Fibroblast of skin of back (primary cell): Measurements from ENCODE around the gene RPP40.
A peak's percentile ranks its signal among the peaks of the same experiment; 100 is the strongest.
"Not testable (repeated sequence)": the region's sequence is repeated elsewhere in the genome, so short reads cannot be mapped to it uniquely, and the experiment has no call there.

ENCODE experiments used
- DNase-seq: peaks from one replicate; pipeline ENCODE4 v3.0.0-alpha.2; 2013

RPP40 gene

DNA sequence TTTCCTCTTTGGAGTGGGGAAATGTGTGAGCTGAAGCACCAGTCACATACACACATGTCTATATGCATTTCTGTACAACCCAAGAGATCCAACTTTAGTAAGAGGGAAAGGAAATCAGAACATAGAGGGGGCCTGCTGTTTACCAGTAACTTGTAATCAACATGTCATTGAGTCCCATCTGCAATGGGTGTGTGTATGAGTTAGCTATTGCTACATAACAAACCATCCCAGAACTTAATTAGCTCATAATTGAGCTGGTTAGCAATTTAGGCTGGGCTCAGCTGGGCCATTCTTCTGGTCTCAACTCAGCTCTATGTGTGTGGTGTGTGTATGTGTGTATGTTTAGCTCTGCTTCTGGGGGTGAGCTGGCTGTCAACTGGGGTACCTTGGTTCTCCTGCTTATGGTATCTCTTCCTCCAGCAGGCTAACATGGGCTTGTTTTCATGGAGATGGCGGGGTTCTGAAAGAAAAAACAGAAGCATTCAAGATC is 10.3 kb upstream of the RPP40 start:
- no peak for DNase-seq

DNA sequence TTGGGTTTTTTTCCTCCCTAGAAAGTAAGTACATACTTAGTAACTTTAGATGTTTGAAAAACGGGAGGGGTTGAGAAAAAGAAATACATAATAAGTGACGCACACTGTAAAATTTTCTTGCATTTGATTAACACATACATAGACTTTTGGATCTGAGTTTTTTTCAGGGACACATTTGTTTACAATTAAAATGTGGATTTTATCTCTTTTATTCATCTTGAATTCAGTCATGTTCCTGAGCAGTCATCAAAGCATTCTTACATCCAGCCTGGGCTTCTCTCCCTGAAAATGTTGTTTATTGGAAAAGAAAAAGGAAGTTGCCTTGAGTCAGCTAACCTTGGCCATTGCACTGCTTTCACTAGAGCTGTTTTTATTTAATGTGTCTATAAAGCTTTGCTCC is 8.7 kb upstream of the RPP40 start:
- peak; percentile 31 for DNase-seq

DNA sequence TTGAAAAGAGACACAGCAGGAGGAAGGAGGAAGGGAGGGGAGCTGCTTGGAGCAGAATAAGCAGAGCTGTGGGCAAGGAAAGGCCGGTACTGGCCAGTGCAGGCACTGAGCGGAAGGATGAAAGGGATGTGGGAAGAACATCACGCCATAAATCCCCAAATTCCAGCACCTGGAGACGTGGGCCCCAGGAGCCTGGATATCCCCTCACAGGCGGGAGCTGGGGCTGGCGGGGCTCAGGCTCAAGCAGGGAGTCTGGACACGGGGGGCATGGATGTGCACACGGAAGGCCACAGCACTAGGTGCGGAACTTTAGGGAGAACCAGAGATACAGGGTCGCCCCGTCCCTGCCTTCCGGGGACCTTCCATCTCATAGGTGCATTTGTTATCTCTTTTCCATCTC is 7.5 kb upstream of the RPP40 start:
- no peak for DNase-seq

DNA sequence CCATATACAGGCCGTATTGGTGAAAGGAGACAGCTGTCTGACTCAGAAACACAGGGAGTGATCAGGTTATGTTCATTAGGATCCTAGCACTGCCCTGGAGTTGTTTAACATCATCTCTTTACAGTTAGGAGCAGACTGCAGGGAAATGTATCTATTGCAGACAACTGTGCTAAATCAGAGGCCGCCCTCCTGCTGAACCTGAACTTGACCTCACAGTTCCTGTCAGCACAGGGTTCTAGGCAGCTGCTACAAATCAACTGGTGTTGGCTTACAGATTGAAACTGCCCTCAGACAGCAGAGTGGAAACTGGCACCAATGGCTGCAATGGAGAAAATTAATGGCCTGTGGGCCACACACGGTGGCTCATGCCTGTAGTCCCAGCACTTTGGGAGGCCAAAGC is 3.7 kb upstream of the RPP40 start:
- DNase-seq = no peak

DNA sequence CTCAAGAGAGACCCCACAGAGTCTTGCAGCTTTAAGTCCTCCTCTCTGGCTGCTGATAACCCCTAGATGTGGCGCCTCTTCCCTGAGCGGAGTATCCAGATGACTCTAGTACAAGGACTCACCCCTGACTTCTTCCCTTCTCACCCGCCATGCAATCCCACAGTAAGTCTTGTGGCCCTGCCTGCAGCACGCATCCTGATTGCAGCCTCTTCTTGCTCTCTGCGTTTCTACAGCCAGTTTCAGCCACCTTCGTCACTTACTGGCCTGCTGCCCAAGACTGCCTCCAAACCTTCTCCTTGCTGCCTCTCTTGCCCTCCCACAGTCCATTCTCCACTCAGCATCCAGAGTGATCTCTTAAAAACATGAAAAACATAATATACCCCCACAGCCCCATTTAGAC is 2.4 kb upstream of the RPP40 start:
- DNase-seq = no peak

DNA sequence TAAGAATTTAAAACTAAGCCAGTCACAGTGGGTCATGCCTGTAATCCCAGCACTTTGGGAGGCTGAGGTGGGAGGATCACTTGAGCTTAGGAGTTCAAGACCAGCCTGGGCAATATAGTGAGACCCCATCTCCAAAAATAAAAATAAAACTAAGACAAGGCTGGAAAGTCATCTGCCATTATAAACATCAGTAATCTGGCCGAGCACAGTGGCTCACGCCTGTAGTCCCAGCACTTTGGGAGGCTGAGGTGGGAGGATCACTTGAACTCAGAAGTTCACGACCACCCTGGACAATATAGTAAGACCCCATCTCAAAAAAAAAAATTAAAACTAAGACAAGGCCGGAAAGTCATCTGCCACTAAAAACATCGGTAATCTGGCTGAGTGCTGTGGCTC is 1.2 kb upstream of the RPP40 start:
- not testable (repeated sequence) for DNase-seq

DNA sequence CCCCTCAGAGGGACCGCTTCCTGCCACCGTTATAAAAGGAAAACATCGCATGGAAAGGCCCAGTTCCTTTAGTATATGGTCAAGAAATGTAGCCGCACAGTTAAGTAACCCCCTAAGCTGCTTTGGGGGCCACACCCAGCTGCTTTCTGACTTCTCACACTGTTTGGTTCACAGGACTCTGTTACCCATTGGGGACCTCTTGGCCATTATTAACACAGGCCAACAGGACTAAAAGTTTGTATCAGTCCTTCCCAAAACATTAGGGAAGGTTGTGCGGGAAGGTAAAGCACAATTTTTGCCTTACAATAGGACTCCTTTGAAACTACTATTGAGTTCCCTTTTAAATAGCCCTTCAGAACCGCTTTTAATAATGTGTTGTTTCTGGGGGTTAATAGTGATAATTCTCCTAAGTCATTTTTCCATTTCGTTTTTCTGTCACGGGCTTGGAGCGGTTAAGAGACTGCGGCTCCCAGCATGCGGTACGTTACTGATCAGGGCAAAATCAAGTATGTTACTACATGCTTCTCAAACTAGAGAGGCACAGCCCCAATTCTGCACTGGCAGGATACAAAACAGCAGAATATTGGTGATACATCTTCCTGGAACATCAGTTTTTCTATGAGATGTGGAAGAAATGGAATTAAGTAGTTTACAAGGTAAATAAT is 668 bp upstream of the RPP40 start:
- DNase-seq = no peak

DNA sequence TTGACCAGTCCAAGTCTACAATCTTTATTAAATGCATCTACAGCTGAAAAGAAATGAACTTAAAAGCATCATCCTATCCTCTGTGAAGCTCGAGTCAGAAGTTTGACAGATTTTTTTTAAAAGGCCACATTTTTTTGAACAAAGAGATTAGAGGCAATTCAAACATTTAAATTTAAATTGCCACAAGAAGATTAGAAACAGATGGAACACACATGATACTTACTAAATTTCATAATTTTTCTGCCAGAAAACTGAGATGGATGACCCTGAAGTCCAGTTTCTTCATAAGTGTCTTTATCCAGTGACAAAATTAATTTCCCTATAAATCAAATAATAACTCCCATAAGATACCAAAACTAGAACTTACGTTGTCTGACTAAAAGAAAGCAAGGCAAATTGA is 4.3 kb downstream of the RPP40 start:
- DNase-seq = no peak

DNA sequence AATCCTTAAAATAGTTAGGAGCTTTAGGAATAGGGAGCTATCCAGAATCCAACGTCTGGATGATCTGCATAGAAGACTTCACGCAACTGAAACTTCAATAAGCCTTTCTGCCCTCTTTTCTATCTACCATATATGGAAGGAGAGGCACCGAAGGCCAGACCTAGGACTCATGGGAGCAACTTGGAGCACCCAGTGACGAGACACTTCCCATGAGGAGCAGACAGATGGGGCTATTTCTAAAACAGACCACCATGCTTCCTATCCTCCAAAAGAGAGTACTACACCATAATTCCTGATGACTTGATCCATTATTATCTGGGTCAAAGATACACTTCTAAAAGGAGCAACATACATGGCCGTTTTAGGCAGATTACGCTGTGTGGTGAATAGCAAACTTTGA is 6.0 kb downstream of the RPP40 start:
- no peak for DNase-seq

DNA sequence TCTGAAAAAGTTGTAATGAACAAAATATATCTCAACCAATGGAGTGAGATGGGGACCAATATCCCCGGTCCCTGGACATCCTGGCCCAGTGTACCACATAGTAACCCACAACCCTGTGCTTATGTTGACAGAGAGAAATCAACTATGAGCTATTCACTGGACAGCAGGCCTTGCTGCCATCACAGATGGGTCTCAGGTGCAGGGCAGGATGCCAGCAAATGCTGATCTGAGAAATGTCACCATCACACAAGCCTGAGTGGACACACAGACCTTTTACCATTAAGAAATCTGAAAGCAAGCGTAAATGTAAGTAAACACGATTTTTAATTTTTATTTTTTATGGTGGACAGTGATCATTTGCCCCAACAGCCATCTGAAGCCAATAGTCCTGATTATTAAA is 9.1 kb downstream of the RPP40 start:
- DNase-seq = no peak

DNA sequence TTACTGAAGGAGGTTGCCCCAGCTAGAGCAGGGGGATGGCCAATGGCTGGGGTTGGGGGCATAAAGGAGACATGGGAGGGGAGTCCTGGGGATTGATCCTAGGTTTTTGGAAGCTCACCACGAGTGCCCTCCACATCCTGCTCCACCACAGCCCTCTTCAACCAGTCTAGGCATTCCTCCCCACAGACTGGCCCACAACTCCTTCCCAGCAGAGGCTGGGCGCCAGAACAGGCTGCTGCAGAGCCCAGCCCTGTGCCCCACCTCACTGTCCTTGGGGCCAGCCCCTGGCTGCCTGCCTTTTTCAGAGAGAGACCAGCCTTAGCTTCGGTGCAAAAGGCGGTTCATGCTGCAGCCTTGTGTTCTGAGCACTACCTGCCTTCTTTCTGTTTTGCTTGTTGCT is 16.4 kb downstream of the RPP40 start:
- DNase-seq = no peak

DNA sequence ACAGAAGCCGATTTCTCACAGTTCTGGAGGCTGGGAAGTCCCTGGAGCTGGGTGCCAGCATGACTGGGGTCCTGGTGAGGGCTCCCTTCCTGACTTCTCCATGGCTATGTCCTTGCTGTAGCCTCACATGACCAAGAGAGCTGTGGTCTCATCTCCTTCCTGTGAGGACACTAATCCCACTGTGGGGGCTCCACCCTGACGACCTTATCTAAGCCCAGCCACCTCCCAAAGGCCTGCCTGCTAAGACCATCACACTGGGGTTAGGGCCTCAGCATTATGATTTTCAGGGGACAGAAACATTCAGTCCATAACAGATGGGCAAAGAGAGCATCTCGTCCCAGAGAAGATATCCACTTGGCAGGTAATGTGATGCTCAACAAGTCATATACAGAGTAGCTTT is 16.8 kb downstream of the RPP40 start:
- no peak for DNase-seq

DNA sequence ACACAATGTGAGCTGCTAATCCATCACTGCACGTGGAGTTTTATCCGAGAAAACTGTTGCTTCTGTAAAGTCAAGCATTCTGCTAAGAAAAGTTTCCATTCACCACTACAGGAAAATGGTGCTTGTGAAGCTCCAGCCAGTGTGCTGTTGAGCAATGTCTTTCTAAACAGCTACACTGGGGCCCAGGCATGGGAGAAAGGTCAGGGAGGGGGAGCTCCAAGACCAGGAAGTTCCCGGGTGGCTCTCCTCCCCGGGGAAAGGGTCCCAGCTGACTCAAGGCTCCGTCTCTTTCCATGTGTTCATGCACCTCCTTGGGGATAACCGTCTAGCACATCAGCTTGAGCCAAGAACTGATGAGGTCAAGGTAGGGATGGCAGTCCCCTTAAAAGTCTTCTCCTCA is 20.5 kb downstream of the RPP40 start:
- DNase-seq = no peak

DNA sequence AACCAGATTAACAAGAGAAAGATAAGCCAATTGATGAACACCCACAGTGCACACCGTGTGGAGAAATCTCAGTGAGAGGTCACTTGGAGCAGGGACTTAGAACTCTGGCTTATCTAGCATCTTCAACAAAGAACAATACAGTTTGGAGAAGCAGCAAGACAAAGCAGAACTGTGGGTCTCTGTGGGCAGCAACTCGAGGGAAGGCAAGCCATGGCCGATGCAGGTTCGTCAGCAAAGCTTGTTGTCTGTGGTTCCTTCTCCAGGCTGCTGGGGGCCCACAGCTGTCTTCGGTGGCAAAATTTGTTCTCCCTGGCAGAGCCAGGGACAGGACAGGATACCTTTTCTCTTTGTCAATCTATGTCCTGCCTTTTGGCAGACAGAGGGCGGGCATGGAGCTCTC is 22.1 kb downstream of the RPP40 start:
- no peak for DNase-seq

DNA sequence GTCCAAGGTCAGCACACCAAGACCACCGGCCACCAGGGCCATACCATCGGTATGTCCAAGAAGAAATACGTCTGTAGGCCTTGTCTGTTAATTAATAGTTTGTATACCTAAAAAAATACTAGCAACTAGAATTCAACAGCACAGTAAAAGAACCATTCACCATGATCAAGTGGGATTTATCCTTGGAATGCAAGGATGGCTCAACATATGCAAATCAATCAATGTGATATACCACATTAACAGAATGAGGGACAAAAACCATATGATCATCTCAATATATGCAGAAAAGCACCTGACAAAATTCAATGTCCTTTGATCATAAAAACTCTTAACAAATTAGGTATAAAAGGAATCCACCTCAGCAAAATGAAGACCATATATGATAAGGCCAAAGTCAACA is 24.4 kb downstream of the RPP40 start:
- DNase-seq = no peak

DNA sequence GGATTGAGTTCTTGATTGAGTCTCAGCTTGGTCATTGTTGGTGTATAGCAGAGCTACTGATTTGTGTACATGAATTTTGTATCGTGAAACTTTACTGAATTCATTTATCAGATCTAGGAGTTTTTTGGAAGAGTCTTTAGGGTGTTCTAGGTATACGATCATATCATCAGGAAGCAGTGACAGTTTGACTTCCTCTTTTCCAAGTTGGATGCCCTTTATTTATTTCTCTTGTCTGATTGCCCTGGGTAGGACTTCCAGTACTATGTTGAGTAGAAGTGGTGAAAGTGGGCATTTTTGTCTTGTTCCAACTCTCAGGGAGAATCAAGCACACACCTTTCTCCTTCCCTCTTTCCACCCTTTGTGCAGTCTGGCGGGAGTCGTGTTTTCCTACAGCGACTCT is 26.4 kb downstream of the RPP40 start:
- no peak for DNase-seq

DNA sequence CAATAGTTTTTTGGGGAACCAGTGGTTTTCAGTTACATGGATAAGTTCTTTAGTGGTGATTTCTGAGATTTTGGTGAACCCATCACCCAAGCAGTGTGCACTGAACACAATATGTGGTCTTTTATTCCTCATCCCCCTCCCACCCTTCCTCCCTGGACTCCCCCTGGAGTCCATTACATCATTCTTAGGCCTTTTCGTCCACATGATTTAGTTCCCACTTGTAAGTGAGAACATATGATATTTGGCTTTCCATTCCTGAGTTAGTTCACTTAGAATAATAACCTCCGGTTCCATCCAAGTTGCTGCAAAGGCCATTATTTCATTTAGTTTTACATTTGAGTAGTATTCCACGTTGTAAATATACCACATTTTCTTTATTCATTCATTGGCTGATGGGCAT is 28.3 kb downstream of the RPP40 start:
- no peak for DNase-seq

DNA sequence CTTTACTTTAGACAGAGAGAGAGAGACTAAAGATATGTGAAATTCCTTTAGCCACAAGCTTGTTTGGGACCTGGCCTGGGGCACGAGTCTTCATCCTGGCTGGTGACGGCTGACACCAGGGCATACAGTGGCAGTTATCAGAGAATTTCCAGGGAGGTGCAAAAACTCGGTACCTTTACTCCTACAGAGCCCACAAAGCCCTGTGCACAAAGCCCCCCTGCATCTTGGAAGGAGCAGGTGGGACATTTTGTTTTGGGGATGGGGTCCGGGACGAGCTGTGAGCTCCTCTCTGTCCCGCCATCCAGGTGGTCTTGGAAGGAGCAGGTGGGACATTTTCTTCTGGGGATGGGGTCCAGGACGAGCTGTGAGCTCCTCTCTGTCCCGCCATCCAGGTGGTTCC is 28.9 kb downstream of the RPP40 start:
- no peak for DNase-seq

DNA sequence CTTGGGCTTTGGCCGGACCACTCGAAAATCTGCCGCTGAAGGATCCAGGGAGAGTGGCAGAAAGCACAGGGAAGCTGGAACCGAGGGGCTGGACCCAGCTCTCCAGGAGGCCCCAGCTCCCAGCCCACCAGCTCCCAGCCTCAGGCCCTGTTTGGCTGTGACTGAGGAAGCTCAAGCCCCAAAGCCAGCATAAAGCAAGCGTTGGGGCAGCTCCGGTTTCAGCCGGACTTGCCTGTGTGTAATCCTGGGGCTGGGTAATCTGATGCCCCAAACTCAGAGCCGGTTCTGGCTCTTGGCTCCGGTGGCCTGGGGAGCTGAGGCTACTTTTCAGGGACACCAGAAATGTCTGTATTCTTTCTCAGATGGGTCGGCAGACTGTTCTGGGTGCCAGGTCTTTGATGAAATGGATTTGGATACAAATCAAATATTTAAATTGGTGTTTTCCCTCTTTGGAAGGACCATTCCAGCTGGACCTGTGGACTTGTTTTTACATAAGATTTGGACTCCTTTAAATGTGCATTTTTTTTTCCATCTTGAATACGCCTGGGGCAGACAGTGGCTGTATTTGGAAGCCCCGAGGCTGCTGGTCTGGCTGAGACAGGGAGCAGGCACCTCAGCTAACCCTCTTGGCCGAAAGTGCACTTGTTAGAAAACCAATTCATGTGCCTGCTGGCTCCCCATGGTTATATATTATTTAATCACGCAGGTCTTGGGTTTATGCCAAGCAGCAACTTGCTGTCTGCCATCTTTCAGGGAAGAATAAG is 29.7 kb downstream of the RPP40 start:
- DNase-seq = peak; percentile 14

DNA sequence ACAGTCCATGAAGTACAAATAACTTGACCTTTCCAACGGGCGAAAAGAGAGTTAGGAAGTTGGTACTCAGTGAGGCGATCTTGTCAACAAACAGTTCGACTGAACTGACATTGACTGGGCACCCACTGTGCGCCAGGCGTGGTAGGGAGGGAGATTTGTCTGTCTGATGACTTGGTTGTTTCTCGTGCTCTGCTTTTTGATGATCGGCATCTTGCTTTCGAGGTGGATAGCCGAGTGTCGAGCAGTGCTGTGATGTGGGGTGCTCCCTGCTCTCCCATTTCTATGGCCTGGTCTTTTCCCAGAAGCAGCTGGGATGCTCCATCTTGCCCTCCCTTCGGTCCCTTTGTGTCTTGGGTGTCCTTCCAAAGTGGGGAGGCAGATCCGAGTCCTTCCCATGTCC is 30.4 kb downstream of the RPP40 start:
- DNase-seq = no peak

DNA sequence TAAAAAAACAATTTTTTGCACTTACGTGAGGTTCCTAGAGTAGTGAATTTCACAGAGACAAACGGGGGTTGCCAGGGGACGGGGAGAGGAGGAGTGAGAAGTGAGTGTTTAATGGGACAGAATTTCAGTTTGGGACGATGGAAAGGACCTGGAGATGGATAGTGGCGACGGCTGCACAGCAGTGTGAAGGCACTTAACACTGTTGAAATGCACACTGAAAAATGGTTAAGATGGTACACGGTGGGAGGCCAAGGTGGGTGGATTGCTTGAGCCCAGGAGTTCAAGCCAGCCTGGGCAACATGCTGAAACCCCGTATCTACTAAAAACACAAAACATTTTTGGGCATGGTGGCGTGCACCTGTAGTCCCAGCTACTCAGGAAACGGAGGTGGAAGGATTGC is 31.4 kb downstream of the RPP40 start:
- DNase-seq = no peak

DNA sequence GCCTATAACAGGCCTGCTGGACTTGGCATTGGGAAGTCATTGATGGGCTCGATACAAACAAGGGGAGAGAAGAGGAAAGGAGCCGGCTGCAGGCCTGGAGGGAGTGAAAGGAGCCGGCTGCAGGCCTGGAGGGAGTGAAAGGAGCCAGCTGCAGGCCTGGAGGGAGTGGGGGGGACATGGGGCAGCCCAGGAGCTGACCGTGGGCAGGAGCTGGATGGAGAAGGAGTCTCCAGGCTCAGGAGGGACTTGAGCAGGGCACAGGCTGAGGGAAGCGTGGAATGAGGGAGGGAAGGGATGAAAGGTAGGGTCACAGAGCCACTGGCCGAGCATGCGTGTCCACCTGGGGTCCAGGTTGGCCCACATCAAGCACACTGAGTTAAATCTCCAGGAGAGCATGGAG is 32.0 kb downstream of the RPP40 start:
- no peak for DNase-seq

DNA sequence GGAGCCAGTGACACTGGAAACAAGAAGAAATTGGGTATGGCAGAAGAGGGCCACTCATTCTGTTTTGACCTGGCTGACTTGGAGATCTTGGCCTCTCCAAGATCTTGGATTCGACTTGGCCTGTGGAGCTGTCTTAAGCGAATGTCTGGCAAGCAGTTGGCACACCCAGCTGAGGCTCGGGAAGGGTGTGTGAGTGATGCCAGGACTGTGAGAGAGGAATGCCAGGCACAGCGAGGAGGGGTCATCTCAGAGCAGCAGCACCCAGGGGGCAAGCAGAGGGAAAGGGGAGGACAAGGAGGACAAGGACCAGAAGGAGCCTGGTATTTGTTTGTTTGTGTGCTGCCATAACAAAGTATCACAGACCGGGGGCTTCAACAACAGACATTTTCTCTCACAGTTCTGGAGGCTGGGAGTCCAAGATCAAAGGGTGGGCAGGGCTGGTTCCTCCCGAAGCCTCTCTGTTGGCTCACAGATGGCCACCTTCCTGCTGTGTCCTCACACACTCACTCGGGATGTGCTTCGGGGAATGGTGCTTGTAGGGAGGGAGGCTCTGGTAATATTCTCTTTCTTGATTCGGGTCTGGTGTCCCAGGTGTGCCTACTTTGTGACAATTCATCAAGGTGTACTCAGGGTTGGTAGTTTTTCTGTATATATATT is 33.0 kb downstream of the RPP40 start:
- no peak for DNase-seq
